NCI-H146 treated with DMSO at 0.1 percent for 48 hours (cell line): Measurements from ENCODE around the gene GRIN3B.
"Not testable (repeated sequence)": the region's sequence is repeated elsewhere in the genome, so short reads cannot be mapped to it uniquely, and the experiment has no call there.

ENCODE experiments used
- DNase-seq: peaks from one replicate; lab custom pipeline; 2025; ENCODE audit not compliant: unreplicated experiment; lab: John Stamatoyannopoulos, UW

The GRIN3B gene

GRCh38 chr19:1000095-1000494, at the start of gene GRIN3B:
GRIN3B (plus strand) TSS chr19:1000419; CDS start chr19:1000438, 19 bp downstream.
- DNase-seq: no peak

GRCh38 chr19:952049-952679, 48.1 kb upstream of the GRIN3B start:
- DNase-seq: no peak

- DNase-seq: no peak
These were observed 47.4 kb upstream of the GRIN3B start for GRCh38 chr19:952680-953444.

GRCh38 chr19:953445-954271, 46.6 kb upstream of the GRIN3B start:
- no peak for DNase-seq

GRCh38 chr19:954272-954671, 45.9 kb upstream of the GRIN3B start:
- DNase-seq: no peak

GRCh38 chr19:954672-955494, 45.3 kb upstream of the GRIN3B start:
- no peak for DNase-seq

GRCh38 chr19:955803-956765, 44.1 kb upstream of the GRIN3B start:
- DNase-seq: no peak

GRCh38 chr19:956766-957440, 43.3 kb upstream of the GRIN3B start:
- DNase-seq: no peak

- DNase-seq: not testable (repeated sequence)
These were observed 42.6 kb upstream of the GRIN3B start for GRCh38 chr19:957578-957977.

- DNase-seq: no peak
These were observed 41.0 kb upstream of the GRIN3B start for GRCh38 chr19:958967-959855.

- DNase-seq: no peak
These were observed 40.2 kb upstream of the GRIN3B start for GRCh38 chr19:960020-960419.

- no peak for DNase-seq
These were observed 39.6 kb upstream of the GRIN3B start for GRCh38 chr19:960601-960938.

- no peak for DNase-seq
These were observed 38.2 kb upstream of the GRIN3B start for GRCh38 chr19:961866-962620.

GRCh38 chr19:962683-963400, 37.4 kb upstream of the GRIN3B start:
- DNase-seq: no peak

- no peak for DNase-seq
These were observed 36.7 kb upstream of the GRIN3B start for GRCh38 chr19:963486-963951.

- no peak for DNase-seq
These were observed 36.1 kb upstream of the GRIN3B start for GRCh38 chr19:964116-964520.
